Endothelial cell of umbilical vein (primary cell): Measurements from ENCODE around the gene GPD2. TPM values are rescaled to one million over a fixed set of nuclear protein-coding genes. Genes with fewer than 3 reads are reported as not detected.

Experiments
- BruUV-seq: library from RNA; stranded (reverse); fragments of 400-500 nt; replicated peaks from 2 replicates; lab custom pipeline; 2021; lab: Mats Ljungman, UMichigan
- CTCF ChIA-PET: fragments of 300-600, 350-600 bp; sonication (Branson Sonifier 250); formaldehyde crosslinking; loops from one replicate; lab custom pipeline; 2021; ENCODE audit warnings: antibody characterized with exemption, inconsistent platforms; lab: Charles Lee
- POLR2A ChIA-PET: fragments of 300-600, 350-600 bp; sonication (Branson Sonifier 250); formaldehyde crosslinking; loops from one replicate; lab custom pipeline; 2021; ENCODE audit warnings: antibody characterized with exemption, inconsistent platforms; lab: Charles Lee
- DNase-seq: peaks from one replicate; pipeline ENCODE4 v3.0.0-alpha.2; 2011; ENCODE audit warnings: low read depth, low spot score
- FAIRE-seq: peaks from 2 replicates; lab custom pipeline; 2011; peaks lifted over from hg19 to GRCh38; lab: Jason Lieb, UNC
- H2AFZ ChIP-seq: 2 replicates; pipeline ENCODE4 v1.6.0; 2012; ENCODE audit warnings: low read depth, low read length, control low read depth, inconsistent platforms
- H3K27ac ChIP-seq: 2 replicates; pipeline ENCODE4 v1.5.1; 2011; ENCODE audit warnings: low read depth, mild to moderate bottlenecking, control low read depth, low read length, moderate library complexity; ENCODE audit not compliant: insufficient read depth
- H3K27me3 ChIP-seq, 2 experiments: 2 replicates each; pipeline versions ENCODE4 v1.6.0 to v1.6.1; 2011; ENCODE audit warnings: low read length in 2 of 2, mixed read lengths in 1 of 2; ENCODE audit not compliant: control insufficient read depth in 2 of 2, insufficient read depth in 2 of 2
- H3K36me3 ChIP-seq, 2 experiments: 2 replicates in 1 of 2; 3 replicates in 1 of 2; pipeline ENCODE4 v1.5.1; 2011; ENCODE audit warnings: low read length in 2 of 2, mild to moderate bottlenecking in 1 of 2, moderate library complexity in 1 of 2; ENCODE audit not compliant: control insufficient read depth in 2 of 2, insufficient read depth in 2 of 2; ENCODE audit errors: extremely low read depth in 1 of 2
- H3K4me1 ChIP-seq: 3 replicates; pipeline ENCODE4 v1.5.1; 2011; ENCODE audit warnings: mild to moderate bottlenecking, low read length; ENCODE audit not compliant: control insufficient read depth, insufficient read depth; ENCODE audit errors: extremely low read depth
- H3K4me2 ChIP-seq: 2 replicates; pipeline ENCODE4 v1.6.1; 2011; ENCODE audit warnings: low read length, control low read depth, mixed read lengths; ENCODE audit not compliant: insufficient read depth
- H3K4me3 ChIP-seq, 3 experiments: fragments of 200-600 bp in 1 of 3; sonication (generic), shearing (Covaris generic) in 1 of 3; replicated peaks in 1 of 3; 2 replicates each; pipeline ENCODE4 v1.5.1; 2011 to 2016; ENCODE audit warnings: control low read depth in 3 of 3, low read length in 3 of 3, mild to moderate bottlenecking in 2 of 3, inconsistent platforms in 1 of 3, low read depth in 1 of 3, moderate library complexity in 1 of 3; ENCODE audit not compliant: insufficient read depth in 1 of 3
- H3K79me2 ChIP-seq: 2 replicates; pipeline ENCODE4 v1.6.0; 2012; ENCODE audit warnings: low read length, inconsistent platforms; ENCODE audit not compliant: control insufficient read depth, insufficient read depth
- H3K9ac ChIP-seq: replicated peaks from 2 replicates; pipeline ENCODE3; 2011; ENCODE audit warnings: low read length, control low read depth; ENCODE audit not compliant: insufficient read depth; ENCODE audit errors: extremely low read depth
- H3K9me1 ChIP-seq: replicated peaks from 3 replicates; pipeline ENCODE4 v1.6.0; 2011; ENCODE audit warnings: mild to moderate bottlenecking, low read length; ENCODE audit not compliant: control insufficient read depth, insufficient read depth; ENCODE audit errors: extremely low read depth
- H3K9me3 ChIP-seq: replicated peaks from 2 replicates; pipeline ENCODE4 v1.5.1; 2012; ENCODE audit warnings: low read length, inconsistent platforms; ENCODE audit not compliant: control insufficient read depth, insufficient read depth
- H4K20me1 ChIP-seq: replicated peaks from 2 replicates; pipeline ENCODE3; 2011; ENCODE audit warnings: mild to moderate bottlenecking, low read length; ENCODE audit not compliant: control insufficient read depth, insufficient read depth; ENCODE audit errors: extremely low read depth
- EZH2 ChIP-seq: IDR thresholded peaks from 2 replicates; pipeline ENCODE4 v1.6.1; 2012; ENCODE audit warnings: borderline replicate concordance, low read depth, mild to moderate bottlenecking, moderate library complexity, low read length, inconsistent platforms; ENCODE audit not compliant: severe bottlenecking
- FOS ChIP-seq: IDR thresholded peaks from 2 replicates; pipeline ENCODE4 v1.6.1; 2011; ENCODE audit warnings: mild to moderate bottlenecking, low read length, moderate library complexity, borderline replicate concordance; ENCODE audit not compliant: insufficient read depth
- GATA2 ChIP-seq: IDR thresholded peaks from 2 replicates; pipeline ENCODE4 v1.7.0; 2011; ENCODE audit warnings: low read depth, mild to moderate bottlenecking, moderate library complexity, mixed read lengths, low read length; ENCODE audit not compliant: insufficient read length, insufficient read depth
- JUN ChIP-seq: IDR thresholded peaks from 2 replicates; pipeline ENCODE4 v1.6.1; 2011; ENCODE audit warnings: borderline replicate concordance, low read depth; ENCODE audit not compliant: insufficient read length, insufficient read depth
- MYC ChIP-seq: IDR thresholded peaks from one replicate; pipeline ENCODE4 v1.6.1; 2011; ENCODE audit warnings: mild to moderate bottlenecking, low read depth, low read length
- POLR2A ChIP-seq: IDR thresholded peaks from 2 replicates; pipeline ENCODE4 v1.6.1; 2012; ENCODE audit warnings: low read depth, mild to moderate bottlenecking, control low read depth, low read length
- POLR2AphosphoS5 ChIP-seq: IDR thresholded peaks from 2 replicates; pipeline ENCODE4 v1.6.1; 2012; ENCODE audit warnings: low read depth, mild to moderate bottlenecking, control low read depth, low read length, moderate library complexity; ENCODE audit not compliant: insufficient read depth
- dilution Hi-C: fragments of 300-500 bp; cut with MboI; formaldehyde crosslinking; loops from one replicate; pipeline ENCODE4 v1.15.0; 2019; ENCODE audit warnings: low sequenced_read_pairs; ENCODE audit not compliant: extremely low pct_ligation_motif_present
- intact Hi-C: fragments of 100-400 bp; cut with micrococcal nuclease; formaldehyde crosslinking; loops from one replicate; pipeline ENCODE4 v1.10.0; 2022
- polyA plus RNA-seq, 4 experiments: library from polyadenylated mRNA; depleted of rRNA in 3 of 4; stranded (reverse) in 3 of 4; unstranded in 1 of 4; fragments of >200 nt; gene quantifications; 2 replicates each; pipeline versions ENCODE4 v1.2.1 to v1.2.3, GENCODE V29; 2011 to 2012; ENCODE audit warnings: missing spikeins in 1 of 4
- total RNA-seq: library from RNA; stranded (reverse); gene quantifications from 2 replicates; pipeline ENCODE4 v1.2.3, GENCODE V29; 2021
- TF ChIP-seq, protein P1 (sequence below), 2 donors: IDR thresholded peaks; 1 replicate in 1 of 2; 2 replicates in 1 of 2; pipeline ENCODE4 v1.5.1; 2011; ENCODE audit warnings: low read length in 2 of 2, mild to moderate bottlenecking in 2 of 2, moderate library complexity in 2 of 2, control low read depth in 1 of 2, inconsistent platforms in 1 of 2, low read depth in 1 of 2; ENCODE audit not compliant: insufficient read depth in 1 of 2; ENCODE audit errors: extremely low read depth in 1 of 2
- TF ChIP-seq, protein P2 (sequence below): IDR thresholded peaks from 2 replicates; pipeline ENCODE4 v1.6.1; 2011; ENCODE audit not compliant: insufficient read depth, insufficient read length

Gene GPD2
- total and polyA plus RNA-seq, 2 donors (not counting 3 experiments of a cell fraction or from before 2014, with no cell fraction given) = 6.6 to 37.0 TPM

DNA sequence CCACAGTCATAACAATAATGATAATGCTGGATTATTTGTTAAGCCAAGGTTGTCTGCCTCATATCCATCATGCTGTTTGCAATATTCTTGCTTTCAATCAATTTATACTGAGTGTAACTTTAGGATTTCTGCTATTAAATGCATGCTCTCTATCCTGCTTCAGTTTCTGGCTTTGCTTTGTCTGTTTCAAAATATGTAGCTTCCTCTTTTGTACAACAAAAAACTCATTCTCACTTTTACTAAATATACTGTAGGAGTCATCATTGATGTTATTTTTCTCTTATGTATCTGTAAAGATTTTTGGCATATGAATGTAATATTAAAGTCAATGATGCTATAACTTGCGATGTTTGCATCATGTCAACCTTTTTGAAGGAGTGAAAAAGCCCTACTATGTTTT, 149.3 kb downstream of the GPD2 start:
- no peak for FAIRE-seq
- H4K20me1 ChIP-seq = no peaks in the 10 kb centered on the region
- BruUV-seq = no TSS peak
- no peak overlapping the region for H2AFZ ChIP-seq
- intact Hi-C loops = loop anchor here (5.0 to 10.0 kb wide), 2 partner anchors 511 to 768 kb away; no protein-coding TSS in a partner anchor
- ChIA-PET POLR2A (no interaction called here), CTCF (interaction anchor here (1.4 to 6.9 kb wide), 3 partner anchors 175 to 1208 kb away, joined by 4 to 118 read pairs (median 4); no protein-coding TSS in a partner anchor)
- H3K9ac ChIP-seq = no peak overlapping the region
- H3K9me1 ChIP-seq = no peaks in the 10 kb centered on the region
- no peaks in the 10 kb centered on the region for H3K9me3 ChIP-seq
- H3K4me2 ChIP-seq = no peak overlapping the region
- H3K27ac ChIP-seq = no peak overlapping the region
- no peaks in the 10 kb centered on the region for H3K4me1 ChIP-seq
- no peaks in the 10 kb centered on the region for H3K27me3 ChIP-seq
- dilution Hi-C loops = no loop called here
- no peak for DNase-seq
- H3K4me3 ChIP-seq = no peak overlapping the region
- H3K79me2 ChIP-seq = no peaks in the 10 kb centered on the region
- H3K36me3 ChIP-seq = no peaks in the 10 kb centered on the region
- TF ChIP-seq GATA2 = no peak
- TF ChIP-seq, protein P1, sequence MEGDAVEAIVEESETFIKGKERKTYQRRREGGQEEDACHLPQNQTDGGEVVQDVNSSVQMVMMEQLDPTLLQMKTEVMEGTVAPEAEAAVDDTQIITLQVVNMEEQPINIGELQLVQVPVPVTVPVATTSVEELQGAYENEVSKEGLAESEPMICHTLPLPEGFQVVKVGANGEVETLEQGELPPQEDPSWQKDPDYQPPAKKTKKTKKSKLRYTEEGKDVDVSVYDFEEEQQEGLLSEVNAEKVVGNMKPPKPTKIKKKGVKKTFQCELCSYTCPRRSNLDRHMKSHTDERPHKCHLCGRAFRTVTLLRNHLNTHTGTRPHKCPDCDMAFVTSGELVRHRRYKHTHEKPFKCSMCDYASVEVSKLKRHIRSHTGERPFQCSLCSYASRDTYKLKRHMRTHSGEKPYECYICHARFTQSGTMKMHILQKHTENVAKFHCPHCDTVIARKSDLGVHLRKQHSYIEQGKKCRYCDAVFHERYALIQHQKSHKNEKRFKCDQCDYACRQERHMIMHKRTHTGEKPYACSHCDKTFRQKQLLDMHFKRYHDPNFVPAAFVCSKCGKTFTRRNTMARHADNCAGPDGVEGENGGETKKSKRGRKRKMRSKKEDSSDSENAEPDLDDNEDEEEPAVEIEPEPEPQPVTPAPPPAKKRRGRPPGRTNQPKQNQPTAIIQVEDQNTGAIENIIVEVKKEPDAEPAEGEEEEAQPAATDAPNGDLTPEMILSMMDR (IDR thresholded peaks at IDR 0.05; ENCODE audit: extremely low read depth in 1 of 2, insufficient read depth in 1 of 2, low read depth in 1 of 2, low read length in 2 of 2) = no peak
- no peak for TF ChIP-seq JUN
- no peak for TF ChIP-seq EZH2
- no peak for TF ChIP-seq POLR2AphosphoS5
- TF ChIP-seq, protein P2, sequence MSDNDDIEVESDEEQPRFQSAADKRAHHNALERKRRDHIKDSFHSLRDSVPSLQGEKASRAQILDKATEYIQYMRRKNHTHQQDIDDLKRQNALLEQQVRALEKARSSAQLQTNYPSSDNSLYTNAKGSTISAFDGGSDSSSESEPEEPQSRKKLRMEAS = no peak
- no peak for TF ChIP-seq POLR2A
- no peak for TF ChIP-seq MYC
- TF ChIP-seq FOS = no peak
